NCI-H446 treated with DMSO at 0.1 percent for 48 hours (cell line): ENCODE data around the gene GPX5.
"Not testable (repeated sequence)": the region's sequence is repeated elsewhere in the genome, so short reads cannot be mapped to it uniquely, and the experiment has no call there.

ENCODE experiments used
- DNase-seq: peaks from one replicate; lab custom pipeline; 2025; lab: John Stamatoyannopoulos, UW

The GPX5 gene, protein sequence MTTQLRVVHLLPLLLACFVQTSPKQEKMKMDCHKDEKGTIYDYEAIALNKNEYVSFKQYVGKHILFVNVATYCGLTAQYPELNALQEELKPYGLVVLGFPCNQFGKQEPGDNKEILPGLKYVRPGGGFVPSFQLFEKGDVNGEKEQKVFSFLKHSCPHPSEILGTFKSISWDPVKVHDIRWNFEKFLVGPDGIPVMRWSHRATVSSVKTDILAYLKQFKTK

DNA sequence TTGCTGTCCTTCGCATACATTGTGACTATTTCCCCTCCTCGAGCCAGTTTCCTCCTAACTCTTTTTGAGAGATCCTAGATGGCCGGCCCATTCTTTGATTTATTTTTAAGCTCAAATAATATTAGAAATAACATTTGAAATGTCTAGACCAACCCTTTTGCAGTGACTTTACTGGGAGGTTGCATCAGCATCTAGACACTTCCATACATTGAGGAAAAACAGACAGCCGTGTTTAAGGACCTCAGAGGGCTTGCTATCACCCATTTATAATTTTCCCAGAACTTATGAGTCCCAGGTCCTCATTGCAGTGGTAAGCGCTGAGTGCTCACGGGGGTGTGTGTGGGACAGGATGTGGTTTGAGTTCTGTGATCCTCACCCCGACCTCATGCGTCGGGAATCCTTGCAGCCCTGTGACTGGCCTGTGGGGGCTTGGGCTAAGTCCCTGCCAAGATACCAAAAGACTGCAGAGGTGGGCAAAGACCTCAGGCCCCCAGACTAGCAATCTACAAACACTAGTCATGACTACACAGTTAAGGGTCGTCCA lies at the start of gene GPX5:
Gene GPX5 (plus strand): TSS at position 386 of the 544 bp plus-strand sequence. CDS start 133 bp downstream, at position 519.
- no peak for DNase-seq

DNA sequence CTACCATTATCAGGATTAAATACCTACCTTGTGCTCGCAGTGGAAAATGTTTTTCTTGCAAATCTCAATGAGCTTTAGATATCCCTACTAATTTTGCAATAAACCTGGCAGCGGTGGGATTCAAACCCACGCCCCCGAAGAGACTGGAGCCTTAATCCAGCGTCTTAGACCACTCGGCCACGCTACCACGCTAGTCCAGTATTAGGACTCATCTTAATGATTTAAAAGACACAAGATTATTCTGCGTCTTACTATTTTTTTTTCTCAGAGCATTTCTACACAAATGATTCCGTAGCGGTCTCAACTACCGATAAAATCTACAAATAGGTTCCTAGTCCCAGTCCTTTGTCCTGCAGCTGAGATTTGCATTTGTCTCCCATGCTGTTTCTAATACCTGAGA lies 47.2 kb upstream of the GPX5 start:
- DNase-seq: no peak

DNA sequence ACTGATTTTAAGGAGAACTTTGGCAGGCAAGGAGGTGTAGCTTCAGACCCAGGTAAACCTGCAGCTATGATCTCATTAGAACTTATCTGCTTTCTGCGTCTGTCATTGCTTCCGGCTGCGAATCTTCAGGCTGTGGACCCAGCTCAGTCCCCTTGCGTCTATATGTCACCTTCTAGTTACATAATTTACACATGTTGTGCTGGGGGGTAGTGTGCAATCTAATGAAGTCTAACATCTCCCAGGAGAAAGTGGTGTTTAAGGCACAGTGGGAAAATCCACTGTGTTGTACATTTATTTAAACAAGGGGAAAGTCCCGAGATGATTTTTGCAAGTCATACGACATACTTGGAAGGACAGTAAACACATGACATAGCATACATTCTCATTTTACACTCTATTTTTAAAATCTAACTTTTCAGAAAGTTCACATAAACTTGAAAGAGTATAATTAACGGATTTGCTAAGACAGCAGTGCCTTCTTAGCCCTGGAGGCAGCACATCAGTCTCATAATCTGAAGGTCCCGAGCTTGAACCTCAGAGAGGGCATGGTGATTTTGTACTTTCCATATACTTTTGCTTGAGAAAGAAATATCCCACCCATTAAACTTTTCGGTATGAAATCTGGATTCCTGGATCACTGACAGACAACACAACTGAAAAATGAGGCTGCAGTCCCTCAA lies 45.3 kb upstream of the GPX5 start:
- no peak for DNase-seq

DNA sequence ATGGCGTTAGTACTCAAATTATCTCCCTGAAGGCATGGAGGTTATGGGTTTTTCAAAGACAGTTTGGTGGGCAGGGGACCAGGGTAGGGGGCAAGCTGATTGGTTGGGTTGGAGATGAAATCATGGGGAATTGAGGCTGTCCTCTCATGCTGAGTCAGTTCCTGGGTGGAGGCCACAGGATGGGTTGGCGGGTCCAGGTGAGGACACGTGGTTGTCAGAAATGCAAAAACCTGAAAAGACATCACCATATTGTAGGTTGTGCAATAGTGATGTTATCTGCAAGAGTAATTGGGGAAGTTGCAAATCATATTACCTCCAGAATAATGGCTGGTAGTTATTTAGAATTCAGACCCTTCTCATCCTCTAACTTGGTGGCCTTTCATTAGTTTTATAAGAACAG lies 40.2 kb upstream of the GPX5 start:
- no peak for DNase-seq

DNA sequence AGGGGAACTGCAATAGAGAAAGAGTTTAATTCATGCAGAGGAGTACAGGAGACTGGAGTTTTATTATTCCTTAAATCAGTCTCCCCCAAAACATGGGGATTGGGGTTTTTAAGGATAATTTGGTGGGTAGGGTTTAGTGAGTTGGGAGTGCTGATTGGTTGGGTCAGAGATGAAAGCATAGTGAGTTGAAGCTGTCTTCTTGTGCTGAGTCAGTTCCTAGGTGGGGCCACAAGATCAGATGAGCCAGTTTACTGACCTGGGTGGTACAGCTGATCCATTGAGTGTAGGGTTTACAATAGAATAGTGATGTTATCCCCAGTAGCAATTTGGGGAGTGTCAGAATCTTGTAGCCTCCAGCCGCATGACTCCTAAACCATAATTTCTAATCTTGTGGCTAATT lies 39.1 kb upstream of the GPX5 start:
- no peak for DNase-seq

DNA sequence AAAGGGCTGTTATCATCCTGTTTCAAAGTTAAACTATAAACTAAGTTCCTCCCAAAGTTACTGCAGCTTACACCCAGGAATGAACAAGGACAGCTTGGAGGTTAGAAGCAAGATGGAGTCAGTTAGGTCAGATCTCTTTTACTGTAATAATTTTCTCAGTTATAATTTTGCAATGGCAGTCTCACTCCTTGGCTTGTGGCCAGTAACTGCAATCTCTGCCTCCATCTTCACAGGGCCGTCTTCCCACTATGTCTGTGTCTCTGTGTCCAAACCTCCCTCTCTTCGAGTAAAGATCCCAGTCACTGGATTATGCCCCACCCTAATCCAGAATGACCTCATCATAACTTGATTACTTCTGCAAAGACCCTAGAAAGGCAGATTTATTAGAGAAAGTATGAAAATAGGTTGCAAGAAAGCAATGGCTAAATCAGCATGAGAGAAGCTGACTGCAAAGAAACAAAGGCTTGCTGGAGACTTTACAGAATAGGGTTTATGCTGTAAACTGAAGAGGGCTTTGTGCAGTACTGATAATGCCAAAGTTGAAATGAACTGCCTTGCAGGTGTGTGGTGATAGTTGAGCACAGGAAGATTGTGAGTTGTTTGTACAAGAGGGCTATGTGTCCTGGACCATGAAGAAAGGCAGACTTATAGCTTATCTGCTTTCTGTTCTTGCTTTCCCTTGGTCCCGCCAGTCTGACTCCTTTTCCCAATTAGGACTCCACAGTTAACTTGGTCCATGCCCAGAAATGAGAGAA lies 38.5 kb upstream of the GPX5 start:
- DNase-seq: no peak

DNA sequence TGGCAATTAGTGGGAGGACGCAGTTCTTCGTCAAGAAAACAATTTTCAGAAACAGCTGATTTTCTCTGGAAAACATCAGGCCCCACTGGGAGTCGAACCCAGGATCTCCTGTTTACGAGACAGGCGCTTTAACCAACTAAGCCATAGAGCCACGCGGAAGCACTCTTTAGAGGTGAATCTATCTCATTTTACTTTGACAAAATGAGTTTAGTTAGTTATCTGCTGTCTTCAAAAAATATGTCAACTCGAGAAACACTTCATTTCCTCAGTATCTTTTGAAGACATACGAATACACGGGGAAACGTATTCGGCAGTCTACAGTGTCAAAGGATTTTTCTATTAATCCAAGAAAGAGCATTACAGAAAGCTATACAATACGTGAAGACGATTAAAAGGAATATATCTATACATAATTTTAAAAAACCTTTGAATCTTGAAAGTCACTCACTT lies 36.7 kb upstream of the GPX5 start:
- DNase-seq: no peak

DNA sequence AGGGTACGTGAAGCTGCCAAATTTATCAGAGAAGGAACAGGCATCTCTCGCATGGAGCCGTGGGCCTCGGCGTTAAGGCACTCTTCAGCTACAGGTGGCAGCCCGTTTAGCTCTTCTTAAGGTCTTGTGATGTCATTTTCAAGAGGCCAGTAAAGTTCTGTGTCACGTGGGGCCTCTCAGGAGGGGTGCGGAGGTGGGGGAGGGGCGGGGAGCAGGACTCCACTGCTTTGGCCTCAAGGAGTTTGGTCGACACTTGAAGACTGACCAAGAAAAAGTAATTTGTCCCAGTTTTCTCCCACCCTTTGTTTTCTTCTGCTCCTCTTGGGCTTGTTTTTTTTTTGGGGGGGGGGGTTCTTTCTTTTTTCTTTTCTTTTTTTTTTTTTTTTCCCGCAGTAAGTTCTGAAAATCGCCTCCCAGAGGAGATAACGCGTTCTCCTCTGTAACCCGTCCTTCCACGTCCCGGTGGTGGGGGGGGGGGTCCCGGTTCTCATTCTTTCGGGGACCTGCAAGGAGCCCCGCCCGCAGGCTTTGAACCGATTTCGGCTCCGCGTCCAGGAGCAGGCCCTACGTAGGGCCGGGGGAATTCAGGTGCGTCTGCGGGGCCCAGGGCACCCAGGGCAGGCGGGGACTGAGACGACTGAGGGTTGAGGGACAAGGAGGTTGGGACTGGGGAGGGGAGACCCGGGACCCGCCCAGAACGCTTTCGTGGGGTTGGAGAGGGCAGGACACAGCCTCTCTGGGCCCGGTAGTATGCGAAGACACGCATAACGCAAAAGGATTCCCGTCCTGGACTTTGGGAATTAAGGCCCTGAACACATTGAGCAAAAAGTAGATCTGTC lies 36.1 kb upstream of the GPX5 start:
- no peak for DNase-seq

DNA sequence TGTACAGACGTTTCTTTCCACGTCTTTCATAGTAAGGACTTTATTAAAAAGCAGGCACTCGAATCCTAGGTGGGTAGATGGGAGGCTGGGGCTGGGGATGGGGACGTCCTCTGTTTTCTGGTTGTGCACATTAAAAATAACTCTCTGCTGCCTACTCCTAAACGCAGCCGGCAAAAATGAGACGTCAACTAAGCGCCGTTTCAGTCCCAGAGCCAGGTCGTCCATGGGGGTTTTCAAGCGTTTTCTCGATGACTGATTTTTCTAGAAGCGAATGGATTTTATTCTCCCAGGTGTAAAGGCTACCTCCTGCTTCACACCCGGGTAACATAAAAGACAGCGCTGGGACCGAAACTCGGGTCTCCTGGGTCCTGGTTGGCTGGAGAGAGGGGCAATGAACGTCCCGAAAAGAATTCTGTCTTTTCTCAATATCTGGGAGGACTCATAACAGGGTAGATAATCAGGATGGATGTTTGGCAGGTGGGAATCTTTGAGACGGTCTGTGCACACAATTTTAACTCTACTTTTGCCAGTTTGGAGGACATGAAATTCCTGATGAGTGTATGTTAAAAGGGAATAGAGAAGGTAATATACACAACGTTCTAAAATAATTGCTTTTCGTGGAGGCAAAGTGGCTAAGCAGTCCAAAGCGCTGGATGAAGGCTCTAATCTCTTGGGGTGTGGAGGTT lies 35.3 kb upstream of the GPX5 start:
- DNase-seq: no peak

DNA sequence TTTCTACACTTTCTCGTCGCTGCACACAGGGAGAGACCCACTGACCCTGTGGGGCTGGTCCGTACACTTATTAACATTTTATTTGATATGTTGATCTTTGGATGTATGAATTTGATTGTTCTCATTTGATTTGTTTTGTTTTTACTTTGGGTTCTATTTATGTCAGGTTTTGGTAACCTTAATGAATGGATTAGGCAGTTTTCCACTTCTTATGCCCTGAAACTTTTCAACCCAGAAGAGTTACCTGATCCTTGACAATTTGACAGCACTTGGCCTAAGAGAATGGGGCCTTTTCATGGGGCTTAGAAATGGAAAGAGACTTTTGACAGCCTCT lies 33.7 kb upstream of the GPX5 start:
- DNase-seq: no peak

DNA sequence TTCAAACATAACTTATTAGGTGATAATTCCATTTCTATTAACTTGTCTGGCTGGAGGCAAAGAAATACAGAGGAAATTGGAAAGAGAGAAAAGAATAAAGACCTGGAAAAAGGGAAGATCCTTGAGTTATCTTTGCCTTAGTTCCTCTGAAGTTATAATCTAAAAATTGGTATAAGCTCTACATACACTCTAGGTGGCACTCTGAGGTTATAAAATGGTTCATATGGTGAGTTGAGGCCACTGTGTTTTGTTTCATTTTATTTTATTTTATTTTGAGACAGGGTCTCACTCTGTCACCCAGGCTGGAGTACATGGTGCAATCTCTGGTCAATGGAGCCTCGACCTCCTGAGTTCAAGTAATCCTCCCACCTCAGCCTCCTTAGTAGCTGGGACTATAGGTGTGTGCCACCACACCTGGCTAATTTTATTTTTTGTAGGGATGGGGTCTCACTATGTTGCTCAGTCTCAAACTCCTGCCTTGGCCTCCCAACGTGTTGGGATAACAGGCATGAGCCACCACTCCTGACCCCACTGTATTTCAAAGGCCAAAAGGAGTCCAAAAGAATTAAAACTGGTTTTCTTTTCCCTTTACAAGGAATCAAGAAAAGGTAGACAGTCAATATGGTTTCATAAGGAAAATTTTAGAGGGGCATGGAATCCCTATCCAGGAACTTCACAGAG lies 29.4 kb upstream of the GPX5 start:
- DNase-seq: no peak

DNA sequence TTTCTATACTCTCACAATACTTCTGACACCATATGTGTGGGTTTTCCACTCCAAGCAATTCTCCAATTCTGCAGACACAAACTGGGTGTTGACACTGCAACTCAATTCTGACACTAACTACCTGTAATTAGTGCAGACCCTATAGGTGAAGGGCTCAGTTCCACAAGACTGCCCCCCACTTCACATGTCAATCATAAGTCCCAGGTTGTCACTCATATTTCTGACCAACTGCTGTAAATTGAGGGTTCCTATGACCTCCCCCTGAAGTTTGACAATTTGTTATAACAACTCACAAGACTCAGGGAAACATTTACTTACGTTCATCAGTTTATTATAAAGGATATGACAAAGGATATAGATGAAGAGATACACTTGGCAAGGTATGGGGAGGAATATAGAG lies 28.4 kb upstream of the GPX5 start:
- no peak for DNase-seq

DNA sequence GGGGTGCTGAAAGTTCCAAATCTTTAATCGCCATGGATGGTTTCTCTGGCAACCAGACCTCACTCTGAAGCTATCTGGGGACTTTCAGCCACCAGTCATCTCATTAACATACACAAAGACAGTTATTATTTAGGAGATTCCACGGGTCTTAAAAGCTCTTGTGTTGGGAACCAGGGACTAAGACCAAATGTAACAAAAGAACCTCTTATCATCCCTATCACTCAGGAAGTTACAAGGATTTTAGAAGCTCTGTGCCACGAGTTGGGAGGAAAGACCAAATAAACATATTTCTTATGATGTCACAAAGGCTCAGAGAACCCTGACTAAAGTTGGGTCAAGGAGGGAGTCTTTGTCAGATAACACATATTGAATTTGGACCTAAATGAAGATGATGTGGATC lies 27.8 kb upstream of the GPX5 start:
- no peak for DNase-seq

DNA sequence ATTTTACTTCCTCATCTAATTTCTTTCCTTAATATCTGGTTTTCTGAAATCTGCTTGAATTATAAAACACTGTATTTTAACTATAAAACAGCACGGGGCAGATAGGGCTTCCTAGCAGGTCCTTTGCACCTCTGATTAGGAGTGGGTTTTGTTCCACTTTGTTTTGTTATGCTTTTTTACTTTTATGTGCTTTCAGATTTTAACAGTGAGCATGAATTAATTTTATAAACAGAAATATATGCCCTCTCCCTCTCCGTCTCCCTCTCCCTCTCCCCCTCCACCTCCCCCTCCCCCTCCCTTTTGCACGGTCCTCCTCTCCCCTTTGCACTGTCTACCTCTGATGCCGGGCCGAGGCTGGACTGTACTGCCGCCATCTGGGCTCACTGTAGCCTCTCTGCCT lies 24.4 kb upstream of the GPX5 start:
- DNase-seq: no peak

DNA sequence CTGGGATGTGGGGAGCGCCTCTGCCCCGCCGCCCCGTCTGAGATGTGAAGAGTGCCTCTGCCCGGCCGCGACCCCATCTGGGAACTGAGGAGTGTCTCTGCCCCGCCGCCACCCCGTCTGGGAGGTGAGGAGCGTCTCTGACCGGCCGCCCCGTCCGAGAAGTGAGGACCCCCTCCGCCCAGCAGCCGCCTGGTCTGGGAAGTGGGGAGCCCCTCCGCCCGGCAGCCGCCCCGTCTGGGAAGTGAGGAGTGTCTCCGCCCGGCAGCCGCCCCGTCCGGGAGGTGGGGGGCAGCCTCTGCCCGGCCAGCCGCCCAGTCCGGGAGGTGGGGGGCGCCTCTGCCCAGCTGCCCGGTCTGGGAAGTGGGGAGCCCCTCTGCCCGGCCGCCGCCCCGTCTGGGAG lies 23.5 kb upstream of the GPX5 start:
- not testable (repeated sequence) for DNase-seq

DNA sequence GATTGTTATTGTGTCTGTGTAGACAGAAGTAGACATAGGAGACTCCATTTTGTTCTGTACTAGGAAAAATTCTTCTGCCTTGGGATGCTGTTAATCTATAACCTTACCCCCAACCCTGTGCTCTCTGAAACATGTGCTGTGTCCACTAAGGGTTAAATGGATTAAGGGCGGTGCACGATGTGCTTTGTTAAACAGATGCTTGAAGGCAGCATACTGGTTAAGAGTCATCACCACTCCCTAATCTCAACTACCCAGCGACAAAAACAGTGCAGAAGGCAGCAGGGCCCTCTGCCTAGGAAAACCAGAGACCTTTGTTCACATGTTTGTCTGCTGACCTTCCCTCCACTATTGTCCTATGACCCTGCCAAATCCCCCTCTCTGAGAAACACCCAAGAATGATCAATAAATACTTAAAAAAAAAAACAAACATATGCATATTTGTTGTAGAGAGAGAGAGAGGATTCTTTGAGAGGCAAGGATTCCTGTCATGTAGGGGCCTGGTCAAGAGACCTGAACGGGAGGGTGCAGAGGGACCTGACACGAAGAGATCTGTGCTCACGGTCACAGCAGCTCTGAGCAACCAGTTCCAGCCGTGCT lies 22.9 kb upstream of the GPX5 start:
- not testable (repeated sequence) for DNase-seq

DNA sequence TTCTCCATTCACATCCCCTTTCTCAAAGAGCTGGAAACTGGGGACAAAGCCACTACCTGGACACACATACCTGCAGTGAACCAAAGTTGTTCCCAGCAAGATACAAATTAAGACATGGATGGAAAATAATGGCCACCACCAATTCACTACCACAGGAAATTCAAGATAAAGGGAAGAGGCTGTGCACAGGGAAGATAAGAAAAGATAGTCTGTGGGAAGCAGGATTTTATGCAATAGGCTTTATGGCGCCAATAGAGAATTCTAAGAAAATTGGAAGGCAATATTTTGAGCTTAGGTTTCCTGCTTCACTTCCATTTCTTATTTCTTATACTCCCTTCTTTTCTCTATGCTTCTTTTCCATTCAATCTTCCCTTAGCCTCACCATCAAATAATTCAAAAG lies 19.9 kb upstream of the GPX5 start:
- DNase-seq: no peak

DNA sequence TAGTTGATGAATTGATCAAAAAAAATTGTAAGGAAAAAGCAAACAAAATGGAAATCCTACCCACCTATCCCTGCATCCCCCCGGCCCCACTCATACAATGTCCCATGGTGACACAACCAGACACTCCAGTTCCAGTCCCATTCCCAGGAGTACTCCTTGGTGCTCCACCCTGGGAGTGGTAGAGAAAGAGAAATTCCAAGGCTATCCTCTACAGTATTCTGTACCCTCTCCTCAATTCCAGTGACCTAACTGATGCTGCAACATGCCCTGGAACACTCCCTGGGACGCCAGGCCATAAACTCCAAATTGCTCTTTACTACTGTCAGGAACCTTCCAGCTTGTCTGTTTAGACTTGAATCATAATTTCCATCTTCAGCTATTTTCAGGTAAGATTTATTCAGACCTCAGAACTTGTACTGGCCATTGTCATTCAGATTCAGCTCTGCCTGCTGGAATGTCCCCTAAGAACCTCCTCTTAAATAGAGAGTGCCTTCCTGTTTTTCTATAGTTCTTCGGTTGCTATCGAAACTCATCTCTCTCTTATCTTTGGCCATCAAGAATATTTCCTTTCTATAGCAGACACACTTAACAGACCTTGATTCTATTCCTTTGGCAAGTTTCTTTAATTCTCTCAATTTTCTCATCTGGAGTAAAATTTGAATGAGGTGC lies 18.7 kb upstream of the GPX5 start:
- DNase-seq: no peak

DNA sequence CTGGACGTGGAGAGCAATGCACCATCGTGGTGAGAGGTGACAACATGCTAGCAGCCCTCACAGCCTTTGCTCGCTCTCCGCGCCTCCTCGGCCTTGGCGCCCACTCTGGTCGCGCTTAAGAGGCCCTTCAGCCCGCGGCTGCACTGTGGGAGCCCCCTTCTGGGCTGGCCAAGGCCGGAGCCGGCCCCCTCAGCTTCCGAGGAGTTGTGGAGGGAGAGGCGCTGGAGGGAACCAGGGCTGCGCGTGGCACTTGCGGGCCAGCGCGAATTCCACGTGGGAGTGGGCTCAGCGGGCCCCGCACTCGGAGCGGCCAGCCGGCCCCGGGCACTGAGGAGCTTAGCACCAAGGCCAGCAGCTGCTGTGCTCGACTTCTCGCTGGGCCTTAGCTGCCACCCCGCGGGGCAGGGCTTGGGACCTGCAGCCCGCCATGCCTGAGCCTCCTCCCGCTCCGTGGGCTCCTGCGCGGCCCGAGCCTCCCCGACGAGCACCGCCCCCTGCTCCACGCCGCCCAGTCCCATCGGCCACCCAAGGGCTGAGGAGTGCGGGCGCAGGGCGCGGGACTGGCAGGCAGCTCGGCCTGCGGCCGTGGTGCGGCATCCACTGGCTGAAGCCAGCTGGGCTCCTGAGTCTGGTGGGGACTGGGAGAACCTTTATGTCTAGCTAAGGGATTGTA lies 13.9 kb upstream of the GPX5 start:
- DNase-seq: no peak
